Subcutaneous adipose tissue (tissue), 4 donors: ENCODE measurements around the gene FAM50B. TPM values are rescaled to one million over a fixed set of nuclear protein-coding genes. Genes with fewer than 3 reads are reported as not detected.

Experiments used
- CTCF ChIP-seq: fragments of 450-650 bp; IDR thresholded peaks from one replicate; pipeline ENCODE4 v1.5.1; 2016; ENCODE audit warnings: low read depth, mild to moderate bottlenecking, control low read depth, antibody characterized with exemption, moderate library complexity
- total RNA-seq, 4 donors: library from RNA; depleted of rRNA; stranded (reverse); fragments of >200 nt; gene quantifications; one replicate each; pipeline ENCODE4 v1.1.0, GENCODE V29; 2016

FAM50B gene
- total RNA-seq, 4 donors from 2014 or later = 4.7 to 18.3 (median 8.3) TPM

- no peak for TF ChIP-seq CTCF
Observed at GRCh38 chr6:3885262-3886036, 36.3 kb downstream of the FAM50B start.

GRCh38 chr6:3887150-3887700, 38.1 kb downstream of the FAM50B start:
- TF ChIP-seq CTCF = no peak

DNA sequence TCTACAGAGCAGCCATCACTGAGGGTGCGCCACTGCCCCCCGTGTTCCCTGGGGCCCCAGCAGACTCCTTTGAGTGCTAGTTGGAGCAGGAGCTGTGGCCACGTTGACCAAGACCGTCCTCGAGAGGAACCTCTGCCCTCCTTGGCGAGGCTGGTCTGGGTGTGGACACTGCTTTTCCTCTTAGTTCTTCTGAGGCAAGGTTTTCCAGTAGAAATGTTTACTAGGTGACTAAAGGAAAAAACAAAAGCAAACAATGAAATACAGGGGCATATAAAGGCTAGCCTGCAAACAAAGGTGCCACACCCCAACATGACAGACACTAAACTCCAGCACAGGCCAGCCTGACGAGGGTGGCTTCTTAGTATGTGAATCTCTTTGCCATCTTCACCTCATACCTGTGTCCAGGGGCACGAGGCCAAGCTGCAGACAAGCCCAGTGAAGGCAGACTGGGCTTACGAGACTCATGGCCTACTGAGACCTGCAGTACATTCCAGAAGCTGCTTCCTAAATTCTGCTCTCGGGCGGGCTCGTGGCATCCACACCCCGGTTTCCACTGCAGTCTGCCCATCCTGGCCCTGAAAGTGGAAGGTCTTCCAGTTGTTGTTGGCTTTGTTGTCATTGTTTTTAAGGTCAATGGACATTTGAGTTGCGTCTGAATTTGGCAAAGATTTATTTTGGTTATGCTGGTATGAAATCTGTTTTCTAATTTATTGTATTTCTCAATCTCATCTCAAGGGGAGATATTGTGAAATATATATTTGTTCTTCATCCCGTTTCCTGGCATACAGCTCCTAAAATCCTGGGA, 39.2 kb downstream of the FAM50B start:
- TF ChIP-seq CTCF = no peak

DNA sequence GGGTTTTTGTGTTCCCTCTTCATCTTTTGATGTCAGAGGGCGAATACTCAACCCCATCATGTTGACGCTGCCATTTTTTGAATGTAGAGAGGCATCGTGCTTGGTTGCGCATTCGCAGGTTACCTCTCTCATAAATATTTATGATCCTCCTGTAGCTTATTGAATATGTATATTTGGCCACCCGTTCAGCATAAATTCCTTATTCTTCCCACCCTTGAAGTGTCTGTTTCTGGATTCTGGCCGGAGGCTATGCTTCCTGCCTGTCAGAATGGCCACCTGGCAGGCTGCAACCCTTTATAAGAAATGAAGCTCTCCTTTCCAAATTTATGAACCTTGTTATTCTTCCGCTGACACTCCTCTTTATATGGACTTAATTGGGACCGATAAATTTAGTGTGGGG, 40.9 kb downstream of the FAM50B start:
- no peak for TF ChIP-seq CTCF

- TF ChIP-seq CTCF = no peak
Observed at GRCh38 chr6:3891883-3892282, 42.7 kb downstream of the FAM50B start.

- no peak for TF ChIP-seq CTCF
Observed at GRCh38 chr6:3892603-3893002, 43.4 kb downstream of the FAM50B start.

- TF ChIP-seq CTCF = no peak
Observed at GRCh38 chr6:3893487-3893886, 44.3 kb downstream of the FAM50B start.
